ENCODE data around the gene FAM107A.

Gene FAM107A

GRCh38 chr3:58623961-58624360 lies 46.8 kb upstream of the FAM107A start:
- H3K27me3 ChIP-seq (ENCODE audit: insufficient read depth, low read length, poor library complexity, severe bottlenecking), result no peaks in the 10 kb centered on the region
- H3K79me2 ChIP-seq (ENCODE audit: insufficient read depth, low read length), result no peaks in the 10 kb centered on the region
- no peak overlapping the region for H3K4me2 ChIP-seq (ENCODE audit: low read depth, low read length, poor library complexity, severe bottlenecking)
- H3K9me2 ChIP-seq (replicated peaks; ENCODE audit: low read depth, low read length), result no peaks in the 10 kb centered on the region
- no peaks in the 10 kb centered on the region for H3K9me3 ChIP-seq (ENCODE audit: insufficient read depth, low read depth, low read length)
- no peak overlapping the region for H2AFZ ChIP-seq (ENCODE audit: low read length)
- no peaks in the 10 kb centered on the region for H4K20me1 ChIP-seq (ENCODE audit: insufficient read depth, low read length, poor library complexity, severe bottlenecking)
- no peak overlapping the region for H3K9ac ChIP-seq (ENCODE audit: low read depth, low read length, poor library complexity, severe bottlenecking)
- TF ChIP-seq EZH2phosphoT487 (IDR thresholded peaks at IDR 0.05; ENCODE audit: borderline replicate concordance), result no peak
- TF ChIP-seq, protein P1, sequence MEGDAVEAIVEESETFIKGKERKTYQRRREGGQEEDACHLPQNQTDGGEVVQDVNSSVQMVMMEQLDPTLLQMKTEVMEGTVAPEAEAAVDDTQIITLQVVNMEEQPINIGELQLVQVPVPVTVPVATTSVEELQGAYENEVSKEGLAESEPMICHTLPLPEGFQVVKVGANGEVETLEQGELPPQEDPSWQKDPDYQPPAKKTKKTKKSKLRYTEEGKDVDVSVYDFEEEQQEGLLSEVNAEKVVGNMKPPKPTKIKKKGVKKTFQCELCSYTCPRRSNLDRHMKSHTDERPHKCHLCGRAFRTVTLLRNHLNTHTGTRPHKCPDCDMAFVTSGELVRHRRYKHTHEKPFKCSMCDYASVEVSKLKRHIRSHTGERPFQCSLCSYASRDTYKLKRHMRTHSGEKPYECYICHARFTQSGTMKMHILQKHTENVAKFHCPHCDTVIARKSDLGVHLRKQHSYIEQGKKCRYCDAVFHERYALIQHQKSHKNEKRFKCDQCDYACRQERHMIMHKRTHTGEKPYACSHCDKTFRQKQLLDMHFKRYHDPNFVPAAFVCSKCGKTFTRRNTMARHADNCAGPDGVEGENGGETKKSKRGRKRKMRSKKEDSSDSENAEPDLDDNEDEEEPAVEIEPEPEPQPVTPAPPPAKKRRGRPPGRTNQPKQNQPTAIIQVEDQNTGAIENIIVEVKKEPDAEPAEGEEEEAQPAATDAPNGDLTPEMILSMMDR (conservative IDR thresholded peaks at IDR 0.05; ENCODE audit: low read length), result no peak
- no peak overlapping the region for H3K4me3 ChIP-seq (ENCODE audit: low read length, poor library complexity, severe bottlenecking)
- no peaks in the 10 kb centered on the region for H3F3A ChIP-seq (ENCODE audit: low read depth)
- no peaks in the 10 kb centered on the region for H3K4me1 ChIP-seq (ENCODE audit: insufficient read depth, low read length, poor library complexity, severe bottlenecking)
- no peaks in the 10 kb centered on the region for H3K36me3 ChIP-seq (ENCODE audit: insufficient read depth, low read length)

DNA sequence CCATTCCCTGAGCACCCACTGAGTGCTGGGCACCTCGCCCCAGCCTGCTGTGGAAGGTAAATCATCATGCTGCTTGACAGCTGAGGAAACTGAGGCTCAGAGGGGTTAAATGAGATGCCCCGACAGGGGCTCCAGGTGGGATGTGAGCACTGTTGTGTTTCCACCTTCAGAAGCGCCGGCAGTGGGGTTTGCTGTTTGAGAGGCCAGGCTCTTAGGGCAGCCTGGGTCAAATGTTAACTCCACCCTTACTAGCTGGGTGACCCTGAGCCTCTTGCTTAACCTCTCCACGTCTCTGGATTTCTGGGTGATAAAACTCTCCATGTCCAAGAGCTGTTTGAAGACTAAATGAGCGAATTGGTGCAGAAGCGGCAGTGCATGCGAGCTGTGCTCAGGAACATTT lies 46.3 kb upstream of the FAM107A start:
- H3K36me3 ChIP-seq (ENCODE audit: insufficient read depth, low read length), result no peaks in the 10 kb centered on the region
- H3K4me1 ChIP-seq (ENCODE audit: insufficient read depth, low read length, poor library complexity, severe bottlenecking), result no peaks in the 10 kb centered on the region
- no peaks in the 10 kb centered on the region for H3F3A ChIP-seq (ENCODE audit: low read depth)
- H2AFZ ChIP-seq (ENCODE audit: low read length), result no peak overlapping the region
- no peak overlapping the region for H3K9ac ChIP-seq (ENCODE audit: low read depth, low read length, poor library complexity, severe bottlenecking)
- no peaks in the 10 kb centered on the region for H3K9me3 ChIP-seq (ENCODE audit: insufficient read depth, low read depth, low read length)
- no peaks in the 10 kb centered on the region for H3K27me3 ChIP-seq (ENCODE audit: insufficient read depth, low read length, poor library complexity, severe bottlenecking)
- H3K4me3 ChIP-seq (ENCODE audit: low read length, poor library complexity, severe bottlenecking), result no peak overlapping the region
- H3K79me2 ChIP-seq (ENCODE audit: insufficient read depth, low read length), result no peaks in the 10 kb centered on the region
- H3K9me2 ChIP-seq (replicated peaks; ENCODE audit: low read depth, low read length), result no peaks in the 10 kb centered on the region
- H4K20me1 ChIP-seq (ENCODE audit: insufficient read depth, low read length, poor library complexity, severe bottlenecking), result no peaks in the 10 kb centered on the region
- no peak for TF ChIP-seq EZH2phosphoT487 (IDR thresholded peaks at IDR 0.05; ENCODE audit: borderline replicate concordance)
- TF ChIP-seq, protein P1 (conservative IDR thresholded peaks at IDR 0.05; ENCODE audit: low read length), result no peak
- no peak overlapping the region for H3K4me2 ChIP-seq (ENCODE audit: low read depth, low read length, poor library complexity, severe bottlenecking)

DNA sequence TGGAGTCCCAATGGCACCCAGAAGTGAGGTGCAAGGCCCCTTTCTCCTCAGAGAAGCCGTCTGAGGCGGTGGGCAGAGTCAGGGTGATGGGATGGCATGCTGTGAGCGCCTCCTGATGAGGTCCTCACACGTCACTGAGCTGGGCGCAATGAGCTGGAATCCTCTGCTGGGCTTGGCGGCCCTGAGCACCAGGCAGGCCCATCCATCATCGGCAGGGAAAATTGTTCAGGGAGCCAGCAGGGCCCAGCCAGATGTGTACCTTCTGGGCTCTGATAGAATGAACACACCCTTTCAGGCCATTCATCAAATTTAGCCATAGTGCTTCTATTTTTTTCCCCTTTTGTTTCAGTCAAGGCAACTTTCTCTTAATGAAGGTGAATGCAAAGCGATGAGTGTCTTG lies 45.7 kb upstream of the FAM107A start:
- Histone ChIP-seq H3K9me3 (ENCODE audit: insufficient read depth, low read depth, low read length) (no peaks in the 10 kb centered on the region), H3K4me2 (ENCODE audit: low read depth, low read length, poor library complexity, severe bottlenecking) (no peak overlapping the region), H3K36me3 (ENCODE audit: insufficient read depth, low read length) (no peaks in the 10 kb centered on the region), H3K4me3 (ENCODE audit: low read length, poor library complexity, severe bottlenecking) (no peak overlapping the region), H2AFZ (ENCODE audit: low read length) (no peak overlapping the region), H3K4me1 (ENCODE audit: insufficient read depth, low read length, poor library complexity, severe bottlenecking) (no peaks in the 10 kb centered on the region), H4K20me1 (ENCODE audit: insufficient read depth, low read length, poor library complexity, severe bottlenecking) (no peaks in the 10 kb centered on the region), H3K9ac (ENCODE audit: low read depth, low read length, poor library complexity, severe bottlenecking) (no peak overlapping the region), H3F3A (ENCODE audit: low read depth) (no peaks in the 10 kb centered on the region), H3K9me2 (replicated peaks; ENCODE audit: low read depth, low read length) (no peaks in the 10 kb centered on the region), H3K27me3 (ENCODE audit: insufficient read depth, low read length, poor library complexity, severe bottlenecking) (no peaks in the 10 kb centered on the region), H3K79me2 (ENCODE audit: insufficient read depth, low read length) (no peaks in the 10 kb centered on the region)
- TF ChIP-seq, protein P1 (conservative IDR thresholded peaks at IDR 0.05; ENCODE audit: low read length), result no peak
- TF ChIP-seq EZH2phosphoT487 (IDR thresholded peaks at IDR 0.05; ENCODE audit: borderline replicate concordance), result no peak

Data from Loucy (cell line).